MM.1S (cell line): ENCODE results near the gene ISY1.

ENCODE experiments used
- DNase-seq: peaks from one replicate; pipeline ENCODE4 v3.0.0-alpha.2; 2015
- H2AFZ ChIP-seq: fragments of 300-600 bp; sonication (generic); 2 replicates; pipeline ENCODE4 v1.6.0; 2016; ENCODE audit warnings: antibody characterized with exemption, low read length
- H3F3A ChIP-seq: fragments of 300-600 bp; sonication (generic); 2 replicates; pipeline ENCODE4 v1.6.1; 2016; ENCODE audit warnings: mild to moderate bottlenecking, antibody characterized with exemption, low read length, moderate library complexity, mixed read lengths; ENCODE audit not compliant: insufficient read depth
- H3K27ac ChIP-seq: fragments of 300-600 bp; sonication (generic); 2 replicates; pipeline ENCODE4 v1.5.1; 2016; ENCODE audit warnings: mild to moderate bottlenecking, low read length
- H3K27me3 ChIP-seq: fragments of 300-600 bp; sonication (generic); replicated peaks from 2 replicates; pipeline ENCODE4 v1.6.0; 2016; ENCODE audit warnings: low read length; ENCODE audit not compliant: insufficient read depth
- H3K36me3 ChIP-seq: fragments of 300-600 bp; sonication (generic); replicated peaks from 2 replicates; pipeline ENCODE4 v1.6.1; 2016; ENCODE audit warnings: mild to moderate bottlenecking, low read length, mixed read lengths; ENCODE audit not compliant: insufficient read depth
- H3K4me1 ChIP-seq: fragments of 300-600 bp; sonication (generic); 2 replicates; pipeline ENCODE4 v1.6.1; 2016; ENCODE audit warnings: low read length, mixed read lengths
- H3K4me2 ChIP-seq: fragments of 300-600 bp; sonication (generic); 2 replicates; pipeline ENCODE4 v1.6.0; 2016; ENCODE audit warnings: low read depth, low read length
- H3K4me3 ChIP-seq: fragments of 300-600 bp; sonication (generic); 2 replicates; pipeline ENCODE4 v1.5.1; 2016; ENCODE audit warnings: low read length, mixed read lengths
- H3K79me2 ChIP-seq: fragments of 300-600 bp; sonication (generic); 2 replicates; pipeline ENCODE4 v1.6.1; 2016; ENCODE audit warnings: mixed run types, low read length, mixed read lengths
- H3K9ac ChIP-seq: fragments of 300-600 bp; sonication (generic); 2 replicates; pipeline ENCODE4 v1.6.1; 2016; ENCODE audit warnings: low read length, mixed read lengths
- H3K9me2 ChIP-seq: fragments of 300-600 bp; sonication (generic); replicated peaks from 2 replicates; pipeline ENCODE4 v1.6.1; 2016; ENCODE audit warnings: mild to moderate bottlenecking, low read length, mixed read lengths; ENCODE audit not compliant: insufficient read depth
- H3K9me3 ChIP-seq: fragments of 300-600 bp; sonication (generic); replicated peaks from 2 replicates; pipeline ENCODE4 v1.6.1; 2016; ENCODE audit warnings: mild to moderate bottlenecking, low read length, mixed read lengths; ENCODE audit not compliant: insufficient read depth
- H4K20me1 ChIP-seq: fragments of 300-600 bp; sonication (generic); 2 replicates; pipeline ENCODE4 v1.6.1; 2016; ENCODE audit warnings: mild to moderate bottlenecking, low read length, moderate library complexity, mixed read lengths; ENCODE audit not compliant: insufficient read depth
- CTCF ChIP-seq: fragments of 300-600 bp; sonication (generic); IDR thresholded peaks from 2 replicates; pipeline ENCODE4 v1.5.1; 2016; ENCODE audit warnings: antibody characterized with exemption, low read length, mixed read lengths
- EZH2 ChIP-seq: fragments of 300-600 bp; sonication (generic); optimal IDR thresholded peaks from 2 replicates; pipeline ENCODE3; 2017; ENCODE audit warnings: low read depth, mild to moderate bottlenecking, antibody characterized with exemption, low read length, mixed read lengths
- EZH2phosphoT487 ChIP-seq: fragments of 300-600 bp; sonication (generic); IDR thresholded peaks from 2 replicates; pipeline ENCODE4 v1.6.1; 2018; ENCODE audit warnings: antibody characterized with exemption, low read length

ISY1 gene

GRCh38 chr3:129183569-129184395 lies 22.9 kb upstream of the ISY1 start, which contains the start of gene CNBP:
TSS of gene CNBP (minus strand) at chr3:129183896. CDS start at chr3:129171757, 12,139 bp downstream.
- DNase-seq: peak; percentile 96
- Histone ChIP-seq H3F3A (peaks cover 32% of the 10 kb centered on the region), H3K36me3 (no peaks in the 10 kb centered on the region; the same call in 1 of the 2 replicates), H2AFZ (peak within 1 kb of the TSS; percentile 34; the same call in 1 of the 2 replicates), H3K9me3 (no peaks in the 10 kb centered on the region), H3K4me3 (peak within 1 kb of the TSS; percentile 99), H3K9me2 (no peaks in the 10 kb centered on the region), H4K20me1 (peaks cover 37% of the 10 kb centered on the region), H3K27ac (peak within 1 kb of the TSS; percentile 90), H3K4me1 (peaks cover 12% of the 10 kb centered on the region), H3K27me3 (no peaks in the 10 kb centered on the region), H3K79me2 (peaks cover 72% of the 10 kb centered on the region), H3K9ac (peak within 1 kb of the TSS; percentile 100), H3K4me2 (peak within 1 kb of the TSS; percentile 93)
- TF ChIP-seq EZH2phosphoT487: no peak
- TF ChIP-seq CTCF: no peak
- no peak for TF ChIP-seq EZH2

- Histone ChIP-seq H3K79me2 (peaks cover 84% of the 10 kb centered on the region), H3K36me3 (peaks cover 7% of the 10 kb centered on the region; the same call in 1 of the 2 replicates), H3K9ac (peak overlapping the region; percentile 100), H4K20me1 (peaks cover 49% of the 10 kb centered on the region), H3K4me3 (peak overlapping the region; percentile 99), H3F3A (peaks cover 20% of the 10 kb centered on the region), H3K9me2 (no peaks in the 10 kb centered on the region), H2AFZ (no peak overlapping the region), H3K27ac (peak overlapping the region; percentile 90; the same call in 1 of the 2 replicates), H3K4me1 (peaks cover 6% of the 10 kb centered on the region), H3K9me3 (no peaks in the 10 kb centered on the region), H3K4me2 (peak overlapping the region; percentile 93), H3K27me3 (no peaks in the 10 kb centered on the region)
- no peak for DNase-seq
- no peak for TF ChIP-seq CTCF
- no peak for TF ChIP-seq EZH2phosphoT487
- no peak for TF ChIP-seq EZH2
These were observed 21.7 kb upstream of the ISY1 start for GRCh38 chr3:129182390-129183185.

- Histone ChIP-seq H3F3A (peaks cover 15% of the 10 kb centered on the region), H3K4me2 (peak overlapping the region; percentile 93), H4K20me1 (peaks cover 57% of the 10 kb centered on the region), H3K4me3 (peak overlapping the region; percentile 99), H3K4me1 (no peaks in the 10 kb centered on the region; the same call in none of the 2 replicates), H3K9me3 (no peaks in the 10 kb centered on the region), H3K79me2 (peaks cover 92% of the 10 kb centered on the region), H3K9me2 (no peaks in the 10 kb centered on the region), H3K9ac (peak overlapping the region; percentile 100), H3K27me3 (no peaks in the 10 kb centered on the region), H3K27ac (peak overlapping the region; percentile 90; the same call in 1 of the 2 replicates), H3K36me3 (peaks cover 13% of the 10 kb centered on the region; the same call in 1 of the 2 replicates), H2AFZ (no peak overlapping the region)
- DNase-seq: no peak
- TF ChIP-seq EZH2phosphoT487: no peak
- no peak for TF ChIP-seq CTCF
- no peak for TF ChIP-seq EZH2
These were observed 21.0 kb upstream of the ISY1 start for GRCh38 chr3:129181819-129182218.
